Lower lobe of right lung (tissue), 2 donors: ENCODE results near the gene DTX3. TPM values are rescaled to one million over a fixed set of nuclear protein-coding genes. Genes with fewer than 3 reads are reported as not detected.
A peak's percentile ranks its signal among the peaks of the same experiment; 100 is the strongest.

Experiments
- ATAC-seq, 2 donors: fragments of 200-7000 bp; cut with Tn5 transposase; one replicate each; pipeline ENCODE4 v1.9.1; 2020 to 2022; ENCODE audit warnings: mild to moderate bottlenecking in 2 of 2, moderate library complexity in 2 of 2
- DNase-seq: peaks from one replicate; pipeline ENCODE4 v3.0.0-alpha.2; 2020
- H3K27ac ChIP-seq: fragments of 200-600 bp; one replicate; pipeline ENCODE4 v1.8.0; 2022
- H3K27me3 ChIP-seq: fragments of 200-600 bp; one replicate; pipeline ENCODE4 v1.8.0; 2022; ENCODE audit warnings: low read depth
- H3K36me3 ChIP-seq: fragments of 200-600 bp; one replicate; pipeline ENCODE4 v1.8.0; 2022; ENCODE audit warnings: mild to moderate bottlenecking
- H3K4me1 ChIP-seq: fragments of 200-600 bp; one replicate; pipeline ENCODE4 v1.8.0; 2022
- H3K4me3 ChIP-seq: fragments of 200-600 bp; one replicate; pipeline ENCODE4 v1.8.0; 2022; ENCODE audit warnings: mild to moderate bottlenecking
- H3K9me3 ChIP-seq: fragments of 200-600 bp; one replicate; pipeline ENCODE4 v1.8.0; 2022
- CTCF ChIP-seq: fragments of 200-600 bp; IDR thresholded peaks from one replicate; pipeline ENCODE4 v1.8.0; 2022; ENCODE audit warnings: antibody characterized with exemption, mild to moderate bottlenecking
- intact Hi-C: fragments of 100-400 bp; cut with DNase I; formaldehyde crosslinking; loops from one replicate; pipeline ENCODE4 v1.11.0; 2022
- total RNA-seq: library from RNA; stranded (reverse); fragmentation: NEBNext Ultra II Directional; extraction: Animal tissue kit (Norgen Biotek cat#: 25700); gene quantifications from one replicate; pipeline ENCODE4 v1.2.1, GENCODE V29; 2021
- donor health status: DM: no; HTN: yes; CAD: no; lungs with severe emphysema.

The DTX3 gene
- total RNA-seq, 1 donor from 2014 or later, result 21.4 TPM

GRCh38 chr12:57627501-57628279 is 23.1 kb downstream of the DTX3 start:
- intact Hi-C loops, result no loop called here
- Histone ChIP-seq H3K4me3 (peak overlapping the region; percentile 21), H3K4me1 (peaks cover 19% of the 10 kb centered on the region), H3K36me3 (no peaks in the 10 kb centered on the region), H3K9me3 (no peaks in the 10 kb centered on the region), H3K27ac (no peak overlapping the region), H3K27me3 (peaks cover 98% of the 10 kb centered on the region)
- no peak for DNase-seq
- ATAC-seq, result peak in 1 of 2 donors; percentile 29
- TF ChIP-seq CTCF, result no peak

- intact Hi-C loops, result no loop called here
- no peaks in the 10 kb centered on the region for H3K36me3 ChIP-seq
- H3K4me1 ChIP-seq, result peaks cover 28% of the 10 kb centered on the region
- TF ChIP-seq CTCF, result no peak
- DNase-seq, result no peak
- H3K9me3 ChIP-seq, result no peaks in the 10 kb centered on the region
- no peak overlapping the region for H3K4me3 ChIP-seq
- no peak for ATAC-seq
- no peak overlapping the region for H3K27ac ChIP-seq
- H3K27me3 ChIP-seq, result peaks cover 98% of the 10 kb centered on the region
Observed at GRCh38 chr12:57628280-57629191, 23.9 kb downstream of the DTX3 start.

- Histone ChIP-seq H3K9me3 (no peaks in the 10 kb centered on the region), H3K36me3 (no peaks in the 10 kb centered on the region), H3K27me3 (peaks cover 89% of the 10 kb centered on the region), H3K4me3 (no peak overlapping the region), H3K27ac (no peak overlapping the region), H3K4me1 (peaks cover 28% of the 10 kb centered on the region)
- ATAC-seq, result no peak
- intact Hi-C loops, result loop anchor here (10.0 kb wide), 1 partner anchor 45 kb away; no protein-coding TSS in a partner anchor
- TF ChIP-seq CTCF, result no peak
- no peak for DNase-seq
Observed at GRCh38 chr12:57629897-57630471, 25.4 kb downstream of the DTX3 start.

GRCh38 chr12:57630891-57631433 is 26.3 kb downstream of the DTX3 start:
- H3K27ac ChIP-seq, result no peak overlapping the region
- DNase-seq, result no peak
- no peaks in the 10 kb centered on the region for H3K9me3 ChIP-seq
- no peak overlapping the region for H3K4me3 ChIP-seq
- TF ChIP-seq CTCF, result no peak
- no peaks in the 10 kb centered on the region for H3K36me3 ChIP-seq
- ATAC-seq, result no peak
- peaks cover 28% of the 10 kb centered on the region for H3K4me1 ChIP-seq
- peaks cover 79% of the 10 kb centered on the region for H3K27me3 ChIP-seq
- intact Hi-C loops, result loop anchor here (10.0 kb wide), 1 partner anchor 46 kb away; no protein-coding TSS in a partner anchor

- Histone ChIP-seq H3K36me3 (no peaks in the 10 kb centered on the region), H3K27ac (no peak overlapping the region), H3K4me1 (peaks cover 28% of the 10 kb centered on the region), H3K27me3 (peaks cover 73% of the 10 kb centered on the region), H3K4me3 (no peak overlapping the region), H3K9me3 (no peaks in the 10 kb centered on the region)
- no peak for TF ChIP-seq CTCF
- intact Hi-C loops, result loop anchor here (10.0 kb wide), 1 partner anchor 47 kb away; no protein-coding TSS in a partner anchor
- no peak for ATAC-seq
- DNase-seq, result no peak
Observed at GRCh38 chr12:57631566-57632072, 27.0 kb downstream of the DTX3 start.
